Measurements from ENCODE around the gene SDK2.

DNA sequence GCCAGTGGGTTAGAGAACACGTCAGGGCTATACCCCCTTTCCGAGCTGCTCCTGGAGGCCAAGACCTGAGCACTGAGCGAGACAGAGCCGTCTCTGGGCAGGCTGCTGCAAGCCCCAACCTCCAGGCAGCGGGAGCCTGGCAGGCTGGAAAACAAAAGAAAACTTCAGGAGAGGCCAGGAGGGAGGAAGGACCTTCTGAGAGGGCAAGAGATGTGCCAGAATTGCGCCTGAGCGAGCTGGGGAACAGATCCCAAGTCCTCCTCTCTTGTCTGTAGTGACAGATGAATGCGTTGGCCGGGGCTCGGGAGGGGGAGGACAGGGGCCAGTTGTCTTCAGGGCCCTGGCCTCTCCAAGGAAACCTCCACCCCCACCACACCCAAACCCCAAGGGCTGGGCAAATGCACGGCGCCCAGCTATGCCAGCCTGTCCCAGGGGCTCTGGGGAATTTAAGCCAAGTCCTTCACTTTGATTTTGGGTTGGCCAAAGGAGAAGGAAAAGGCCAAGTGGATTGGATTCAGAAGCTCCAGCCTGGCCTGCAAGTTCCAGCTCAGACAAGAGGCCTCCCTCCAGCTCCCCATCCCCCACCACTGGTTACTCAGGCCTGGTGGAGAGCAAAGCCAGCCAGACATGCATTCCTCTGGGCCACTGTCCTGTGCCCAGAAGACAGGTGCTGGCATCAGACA is 18.1 kb downstream of the SDK2 start:
- TF ChIP-seq, protein P1, sequence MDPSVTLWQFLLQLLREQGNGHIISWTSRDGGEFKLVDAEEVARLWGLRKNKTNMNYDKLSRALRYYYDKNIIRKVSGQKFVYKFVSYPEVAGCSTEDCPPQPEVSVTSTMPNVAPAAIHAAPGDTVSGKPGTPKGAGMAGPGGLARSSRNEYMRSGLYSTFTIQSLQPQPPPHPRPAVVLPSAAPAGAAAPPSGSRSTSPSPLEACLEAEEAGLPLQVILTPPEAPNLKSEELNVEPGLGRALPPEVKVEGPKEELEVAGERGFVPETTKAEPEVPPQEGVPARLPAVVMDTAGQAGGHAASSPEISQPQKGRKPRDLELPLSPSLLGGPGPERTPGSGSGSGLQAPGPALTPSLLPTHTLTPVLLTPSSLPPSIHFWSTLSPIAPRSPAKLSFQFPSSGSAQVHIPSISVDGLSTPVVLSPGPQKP (IDR thresholded peaks at IDR 0.05; ENCODE audit: borderline replicate concordance, low read depth, low read length): no peak
- TF ChIP-seq, protein P2, sequence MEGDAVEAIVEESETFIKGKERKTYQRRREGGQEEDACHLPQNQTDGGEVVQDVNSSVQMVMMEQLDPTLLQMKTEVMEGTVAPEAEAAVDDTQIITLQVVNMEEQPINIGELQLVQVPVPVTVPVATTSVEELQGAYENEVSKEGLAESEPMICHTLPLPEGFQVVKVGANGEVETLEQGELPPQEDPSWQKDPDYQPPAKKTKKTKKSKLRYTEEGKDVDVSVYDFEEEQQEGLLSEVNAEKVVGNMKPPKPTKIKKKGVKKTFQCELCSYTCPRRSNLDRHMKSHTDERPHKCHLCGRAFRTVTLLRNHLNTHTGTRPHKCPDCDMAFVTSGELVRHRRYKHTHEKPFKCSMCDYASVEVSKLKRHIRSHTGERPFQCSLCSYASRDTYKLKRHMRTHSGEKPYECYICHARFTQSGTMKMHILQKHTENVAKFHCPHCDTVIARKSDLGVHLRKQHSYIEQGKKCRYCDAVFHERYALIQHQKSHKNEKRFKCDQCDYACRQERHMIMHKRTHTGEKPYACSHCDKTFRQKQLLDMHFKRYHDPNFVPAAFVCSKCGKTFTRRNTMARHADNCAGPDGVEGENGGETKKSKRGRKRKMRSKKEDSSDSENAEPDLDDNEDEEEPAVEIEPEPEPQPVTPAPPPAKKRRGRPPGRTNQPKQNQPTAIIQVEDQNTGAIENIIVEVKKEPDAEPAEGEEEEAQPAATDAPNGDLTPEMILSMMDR (conservative IDR thresholded peaks at IDR 0.05; ENCODE audit: low read depth, low read length): no peak
- TF ChIP-seq POLR2A (IDR thresholded peaks at IDR 0.05; ENCODE audit: low read depth, low read length) (no peak), CHD1 (IDR thresholded peaks at IDR 0.05; ENCODE audit: low read depth, low read length) (no peak), MAFK (IDR thresholded peaks at IDR 0.05; ENCODE audit: low read depth, low read length) (no peak), RFX5 (IDR thresholded peaks at IDR 0.05; ENCODE audit: low read depth, low read length) (no peak), FOS (IDR thresholded peaks at IDR 0.05; ENCODE audit: low read depth, low read length) (no peak), SMC3 (IDR thresholded peaks at IDR 0.05; ENCODE audit: low read depth, low read length) (no peak), CEBPB (IDR thresholded peaks at IDR 0.05; ENCODE audit: low read depth, low read length) (no peak), RAD21 (IDR thresholded peaks at IDR 0.05; ENCODE audit: low read length) (no peak), RCOR1 (IDR thresholded peaks at IDR 0.05; ENCODE audit: insufficient replicate concordance, low read length) (no peak)
- TF ChIP-seq, protein P3, sequence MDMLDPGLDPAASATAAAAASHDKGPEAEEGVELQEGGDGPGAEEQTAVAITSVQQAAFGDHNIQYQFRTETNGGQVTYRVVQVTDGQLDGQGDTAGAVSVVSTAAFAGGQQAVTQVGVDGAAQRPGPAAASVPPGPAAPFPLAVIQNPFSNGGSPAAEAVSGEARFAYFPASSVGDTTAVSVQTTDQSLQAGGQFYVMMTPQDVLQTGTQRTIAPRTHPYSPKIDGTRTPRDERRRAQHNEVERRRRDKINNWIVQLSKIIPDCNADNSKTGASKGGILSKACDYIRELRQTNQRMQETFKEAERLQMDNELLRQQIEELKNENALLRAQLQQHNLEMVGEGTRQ (IDR thresholded peaks at IDR 0.05; ENCODE audit: low read depth, low read length): no peak
